ENCODE results near the gene COMMD4. TPM values are rescaled to one million over a fixed set of nuclear protein-coding genes. Genes with fewer than 3 reads are reported as not detected.
"Not testable (repeated sequence)": the region's sequence is repeated elsewhere in the genome, so short reads cannot be mapped to it uniquely, and the experiment has no call there.

Gene COMMD4
- total and polyA plus RNA-seq, 3 experiments from 2014 or later = 47.8 to 110 (median 102) TPM

DNA sequence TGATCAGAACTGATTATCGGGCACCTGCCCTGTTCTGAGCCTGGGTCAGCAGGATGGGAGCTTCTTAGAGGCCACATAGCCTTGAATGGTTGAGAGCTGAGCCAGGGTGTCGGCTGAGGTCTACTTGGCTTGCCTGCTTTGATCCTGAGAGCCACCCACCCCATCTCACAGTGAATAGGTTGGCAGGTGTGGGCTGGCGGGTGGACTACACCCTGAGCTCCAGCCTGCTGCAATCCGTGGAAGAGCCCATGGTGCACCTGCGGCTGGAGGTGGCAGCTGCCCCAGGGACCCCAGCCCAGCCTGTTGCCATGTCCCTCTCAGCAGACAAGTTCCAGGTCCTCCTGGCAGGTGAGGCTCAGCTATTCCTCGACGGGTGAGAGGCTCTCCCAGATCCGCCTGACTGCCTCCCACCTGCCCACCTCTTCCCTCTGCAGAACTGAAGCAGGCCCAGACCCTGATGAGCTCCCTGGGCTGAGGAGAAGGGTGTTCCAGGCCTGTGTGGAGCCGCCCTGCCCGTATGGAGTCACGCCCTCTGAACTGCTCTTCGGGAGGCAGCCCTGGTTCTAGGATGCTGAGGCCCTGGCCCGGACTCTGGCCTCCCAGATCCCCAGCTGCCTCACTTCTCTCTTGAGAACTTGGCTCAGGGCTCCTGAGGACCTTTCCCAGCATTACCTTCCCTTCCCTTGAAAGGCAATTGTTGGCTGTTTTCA, 3.8 kb downstream of the COMMD4 start:
- peak overlapping the region in 2 of 7 donors; percentile 11 to 59 for H3K4me3 Mint-ChIP-seq
- no peak overlapping the region for H3K27ac ChIP-seq (ENCODE audit: low read depth, low read length)
- no peaks in the 10 kb centered on the region for H3K27me3 ChIP-seq (ENCODE audit: insufficient read depth, low read length, poor library complexity, severe bottlenecking)
- no peaks in the 10 kb centered on the region for H3K27me3 Mint-ChIP-seq
- peaks cover 19 to 25% (median 22%) of the 10 kb centered on the region in 3 donors for H3K4me1 Mint-ChIP-seq
- H3K4me3 ChIP-seq (ENCODE audit: low read length) = no peak overlapping the region
- CTCF ChIA-PET = interaction anchor here (1.2 kb wide), 1 partner anchor 28 kb away, joined by 7 read pairs; the partner anchor contains the start of gene MAN2C1
- H3K4me1 ChIP-seq (ENCODE audit: insufficient read depth, low read length) = peaks cover 14% of the 10 kb centered on the region
- no peaks in the 10 kb centered on the region for H3K9me3 Mint-ChIP-seq
- H3K9me3 ChIP-seq (ENCODE audit: low read length) = no peaks in the 10 kb centered on the region
- peak overlapping the region in 5 of 8 donors; percentile 32 to 88 (median 55) for H3K27ac Mint-ChIP-seq
- peaks cover 2 to 18% (median 3%) of the 10 kb centered on the region in 3 donors for H3K36me3 Mint-ChIP-seq
- DNase-seq = no peak
- no peaks in the 10 kb centered on the region for H3K36me3 ChIP-seq (ENCODE audit: insufficient read depth, low read length)
- POLR2A ChIA-PET = no interaction called here

DNA sequence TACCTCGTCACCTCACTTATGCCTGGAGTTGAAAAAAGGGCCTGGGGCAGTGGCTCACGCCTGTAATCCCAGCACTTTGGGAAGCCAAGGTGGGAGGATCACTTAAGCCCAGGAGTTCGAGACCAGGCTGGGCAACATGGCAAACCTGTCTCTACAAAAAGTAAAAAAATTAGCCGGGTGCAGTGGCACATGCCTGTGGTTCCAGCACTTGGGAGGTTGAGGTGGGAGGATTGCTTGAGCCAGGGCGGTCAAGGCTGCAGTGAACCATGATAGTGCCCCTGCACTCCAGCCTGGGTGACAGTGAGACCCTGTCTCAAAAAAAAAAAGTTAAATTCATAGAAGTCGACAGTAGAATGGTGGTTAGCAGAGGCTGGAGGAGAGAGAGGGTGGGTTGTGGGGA, 6.4 kb downstream of the COMMD4 start:
- Histone ChIP-seq H3K27ac (ENCODE audit: low read depth, low read length) (no peak overlapping the region), H3K36me3 (ENCODE audit: insufficient read depth, low read length) (no peaks in the 10 kb centered on the region), H3K4me3 (ENCODE audit: low read length) (no peak overlapping the region), H3K4me1 (ENCODE audit: insufficient read depth, low read length) (peaks cover 8% of the 10 kb centered on the region), H3K9me3 (ENCODE audit: low read length) (no peaks in the 10 kb centered on the region), H3K27me3 (ENCODE audit: insufficient read depth, low read length, poor library complexity, severe bottlenecking) (no peaks in the 10 kb centered on the region)
- H3K9me3 Mint-ChIP-seq = peaks cover 0 to 3% (median 0%) of the 10 kb centered on the region in 5 donors
- H3K4me3 Mint-ChIP-seq = no peak overlapping the region
- ChIA-PET POLR2A (no interaction called here), CTCF (no interaction called here)
- peaks cover 0 to 2% of the 10 kb centered on the region in 2 donors for H3K27me3 Mint-ChIP-seq
- H3K4me1 Mint-ChIP-seq = peaks cover 6 to 12% (median 8%) of the 10 kb centered on the region in 3 donors
- peak overlapping the region in 1 of 8 donors; percentile 69 for H3K27ac Mint-ChIP-seq
- DNase-seq = no peak
- H3K36me3 Mint-ChIP-seq = peaks cover 2 to 19% (median 3%) of the 10 kb centered on the region in 3 donors

DNA sequence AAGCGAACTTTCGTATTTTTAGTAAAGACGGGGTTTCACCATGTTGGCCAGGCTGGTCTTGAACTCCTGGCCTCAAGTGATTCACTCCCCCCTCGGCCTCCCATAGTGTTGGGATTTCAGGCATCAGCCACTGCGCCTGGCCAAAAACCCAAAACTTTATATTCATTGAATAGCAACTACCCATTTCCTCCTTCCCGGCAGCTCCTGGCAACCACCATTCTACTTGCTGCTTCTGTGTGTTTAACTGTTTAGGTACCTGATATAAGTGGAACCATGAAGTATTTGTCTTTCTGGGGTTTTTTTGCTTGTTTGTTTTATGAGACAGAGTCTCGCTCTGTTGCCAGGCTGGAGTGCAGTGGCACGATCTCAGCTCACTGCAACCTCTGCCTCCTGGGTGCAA, 8.1 kb downstream of the COMMD4 start:
- H3K27me3 Mint-ChIP-seq = not testable (repeated sequence)

DNA sequence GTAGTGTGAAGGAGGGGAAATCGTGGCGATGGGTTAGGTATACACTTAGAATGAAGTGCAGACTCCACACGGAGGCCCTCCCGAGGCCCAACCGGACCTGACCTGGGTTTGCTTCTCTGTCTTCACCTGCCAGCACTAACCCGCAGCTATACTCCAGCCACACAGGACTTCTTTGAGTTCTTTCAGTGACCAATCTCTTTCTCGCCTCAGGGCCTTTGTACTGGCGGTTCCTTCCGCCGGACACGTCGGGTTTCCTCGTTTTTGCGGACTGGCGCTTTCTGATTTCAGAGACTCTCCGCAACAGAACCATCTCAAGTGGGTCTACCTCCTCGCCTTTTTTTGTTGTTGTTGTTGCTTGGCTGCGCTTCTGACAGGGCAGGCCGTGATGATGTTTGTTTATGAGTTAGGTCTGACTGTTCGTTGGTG, 10.9 kb downstream of the COMMD4 start, which contains the start of gene NEIL1:
Gene NEIL1, plus strand, starts transcription at position 244 of the 426 bp plus-strand sequence. CDS start 1,867 bp downstream, outside the sequence.
- H3K9me3 Mint-ChIP-seq = peaks cover 6 to 22% (median 20%) of the 10 kb centered on the region in 5 donors
- peaks cover 40% of the 10 kb centered on the region for H3K4me1 ChIP-seq (ENCODE audit: insufficient read depth, low read length)
- peaks cover 10% of the 10 kb centered on the region for H3K9me3 ChIP-seq (ENCODE audit: low read length)
- peak within 1 kb of the TSS; percentile 68 for H3K4me3 ChIP-seq (ENCODE audit: low read length)
- no peaks in the 10 kb centered on the region for H3K27me3 ChIP-seq (ENCODE audit: insufficient read depth, low read length, poor library complexity, severe bottlenecking)
- peaks cover 0 to 10% of the 10 kb centered on the region in 2 donors for H3K27me3 Mint-ChIP-seq
- DNase-seq = no peak
- POLR2A ChIA-PET = interaction anchor here (0.6 to 5.4 kb wide), 2 partner anchors 19 to 22 kb away, joined by 3 to 34 read pairs; partner anchors contain the start of gene MAN2C1
- H3K27ac Mint-ChIP-seq = peak within 1 kb of the TSS; percentile 60 to 93 (median 86)
- peak within 1 kb of the TSS; percentile 57 for H3K27ac ChIP-seq (ENCODE audit: low read depth, low read length)
- peaks cover 26 to 42% (median 26%) of the 10 kb centered on the region in 3 donors for H3K4me1 Mint-ChIP-seq
- H3K36me3 ChIP-seq (ENCODE audit: insufficient read depth, low read length) = no peaks in the 10 kb centered on the region
- CTCF ChIA-PET = interaction anchor here (1.8 kb wide), 1 partner anchor 21 kb away, joined by 12 read pairs; the partner anchor contains the start of gene MAN2C1
- peaks cover 3 to 7% (median 5%) of the 10 kb centered on the region in 3 donors for H3K36me3 Mint-ChIP-seq
- peak within 1 kb of the TSS; percentile 79 to 91 (median 84) for H3K4me3 Mint-ChIP-seq

More for the DNA sequence above, 8.1 kb downstream of the COMMD4 start:
- POLR2A ChIA-PET = interaction anchor here (0.6 kb wide), 1 partner anchor 34 kb away, joined by 3 read pairs; no protein-coding TSS in a partner anchor
- H3K27ac ChIP-seq (ENCODE audit: low read depth, low read length); H3K36me3 ChIP-seq (ENCODE audit: insufficient read depth, low read length); H3K27ac Mint-ChIP-seq; H3K9me3 ChIP-seq (ENCODE audit: low read length); H3K4me3 ChIP-seq (ENCODE audit: low read length); H3K4me3 Mint-ChIP-seq; DNase-seq; CTCF ChIA-PET; H3K9me3 Mint-ChIP-seq; H3K27me3 ChIP-seq (ENCODE audit: insufficient read depth, low read length, poor library complexity, severe bottlenecking): not testable (repeated sequence)
- H3K36me3 Mint-ChIP-seq = peaks cover 2 to 16% (median 3%) of the 10 kb centered on the region in 3 donors
- H3K4me1 ChIP-seq (ENCODE audit: insufficient read depth, low read length) = peaks cover 17% of the 10 kb centered on the region
- peaks cover 8 to 19% (median 8%) of the 10 kb centered on the region in 3 donors for H3K4me1 Mint-ChIP-seq

DNA sequence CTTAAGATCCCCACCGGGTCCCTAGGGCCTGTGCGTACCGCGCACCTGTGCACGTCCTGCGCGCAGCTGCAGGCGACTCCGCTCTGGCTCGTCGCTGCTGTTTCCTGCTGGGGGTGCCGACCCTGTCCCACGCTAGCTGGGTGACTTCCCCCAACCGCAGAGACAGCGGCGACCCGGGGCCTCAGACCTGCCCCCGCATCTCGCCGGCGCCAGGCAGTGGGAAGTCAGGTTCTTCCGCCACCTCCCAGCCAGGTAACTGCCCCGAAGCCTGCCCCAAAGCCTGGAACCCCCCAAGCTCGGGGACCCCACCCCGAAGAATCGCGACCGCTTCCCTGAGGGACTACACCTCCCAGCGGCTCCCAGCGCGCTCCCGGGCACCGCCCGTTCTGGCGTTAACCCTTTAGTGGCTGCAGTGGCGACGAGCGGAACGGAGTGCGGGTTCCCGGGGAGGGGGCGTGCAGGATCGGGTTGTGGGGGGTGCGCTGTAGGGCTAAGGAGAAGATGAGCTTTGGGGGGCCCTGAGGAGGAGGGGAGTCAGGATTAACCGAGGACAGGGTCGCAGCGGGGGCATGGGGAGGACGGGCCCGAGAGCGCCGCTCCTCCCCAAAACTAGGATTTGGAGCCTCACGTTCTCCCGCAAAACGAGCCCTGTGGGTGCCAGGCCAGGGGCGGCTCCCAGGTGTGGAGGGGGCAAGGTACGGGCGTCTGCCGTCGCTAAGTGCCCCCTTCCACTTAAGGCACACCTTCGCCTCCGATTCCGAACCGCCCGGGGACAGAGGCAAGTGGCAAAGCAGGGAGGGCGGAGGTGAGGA, 11.6 kb downstream of the COMMD4 start:
- DNase-seq = peak; percentile 26 to 68 (median 65)

DNA sequence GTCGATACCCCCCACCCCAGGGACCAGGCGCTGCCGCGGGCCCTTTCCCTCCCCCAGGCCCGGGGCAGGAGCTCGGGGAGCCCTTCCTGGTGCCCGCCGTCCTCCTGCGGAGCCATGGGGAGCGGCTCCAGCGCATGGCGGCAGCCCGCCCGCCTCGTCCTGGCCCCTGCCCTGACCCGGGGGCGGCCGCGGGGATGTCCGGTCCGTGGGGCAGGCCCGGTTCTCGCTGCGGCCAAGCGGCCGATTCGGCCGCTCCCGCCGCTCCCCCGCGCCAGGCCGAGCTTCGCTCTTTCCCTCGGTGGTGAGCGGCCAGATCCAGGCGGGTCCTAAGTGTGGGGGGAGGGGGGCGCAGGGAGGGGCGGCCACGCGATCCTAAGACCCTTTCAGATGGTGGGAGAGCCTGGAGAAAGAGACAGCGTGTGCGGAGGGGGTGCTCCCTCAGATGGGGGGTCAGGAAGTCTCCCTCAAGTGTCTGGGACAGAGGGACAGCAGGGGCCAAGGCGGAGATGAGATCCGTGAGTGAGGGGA, 12.2 kb downstream of the COMMD4 start:
- peaks cover 0 to 10% of the 10 kb centered on the region in 2 donors for H3K27me3 Mint-ChIP-seq
- H3K27me3 ChIP-seq (ENCODE audit: insufficient read depth, low read length, poor library complexity, severe bottlenecking) = no peaks in the 10 kb centered on the region
- CTCF ChIA-PET = interaction anchor here (1.8 kb wide), 1 partner anchor 20 kb away, joined by 12 read pairs; the partner anchor contains the start of gene MAN2C1

More for the DNA sequence above, 11.6 kb downstream of the COMMD4 start:
- Mint-ChIP-seq H3K4me1 (peaks cover 26 to 42% (median 26%) of the 10 kb centered on the region in 3 donors), H3K27ac (peak overlapping the region; percentile 60 to 93 (median 86)), H3K27me3 (peaks cover 0 to 10% of the 10 kb centered on the region in 2 donors), H3K9me3 (peaks cover 6 to 22% (median 20%) of the 10 kb centered on the region in 5 donors), H3K4me3 (peak overlapping the region; percentile 79 to 91 (median 84)), H3K36me3 (peaks cover 3 to 7% (median 5%) of the 10 kb centered on the region in 3 donors)
- H3K9me3 ChIP-seq (ENCODE audit: low read length) = peaks cover 10% of the 10 kb centered on the region
- no peaks in the 10 kb centered on the region for H3K36me3 ChIP-seq (ENCODE audit: insufficient read depth, low read length)
- peaks cover 40% of the 10 kb centered on the region for H3K4me1 ChIP-seq (ENCODE audit: insufficient read depth, low read length)
- H3K4me3 ChIP-seq (ENCODE audit: low read length) = peak overlapping the region; percentile 68
- ChIA-PET CTCF (interaction anchor here (1.8 kb wide), 1 partner anchor 21 kb away, joined by 12 read pairs; the partner anchor contains the start of gene MAN2C1), POLR2A (interaction anchor here (0.6 to 5.4 kb wide), 4 partner anchors 19 to 293 kb away, joined by 3 to 34 read pairs (median 3); partner anchors contain the start of genes IMP3, MAN2C1 and SIN3A)
- H3K27me3 ChIP-seq (ENCODE audit: insufficient read depth, low read length, poor library complexity, severe bottlenecking) = no peaks in the 10 kb centered on the region
- peak overlapping the region; percentile 57 for H3K27ac ChIP-seq (ENCODE audit: low read depth, low read length)

More for the DNA sequence above, 12.2 kb downstream of the COMMD4 start:
- Mint-ChIP-seq H3K4me3 (peak overlapping the region; percentile 54 to 91 (median 84)), H3K36me3 (peaks cover 3 to 7% (median 5%) of the 10 kb centered on the region in 3 donors), H3K27ac (peak overlapping the region in 7 of 8 donors; percentile 33 to 87 (median 76)), H3K9me3 (peaks cover 6 to 22% (median 20%) of the 10 kb centered on the region in 5 donors), H3K4me1 (peaks cover 26 to 42% (median 26%) of the 10 kb centered on the region in 3 donors)
- no peak for DNase-seq
- Histone ChIP-seq H3K9me3 (ENCODE audit: low read length) (peaks cover 10% of the 10 kb centered on the region), H3K4me3 (ENCODE audit: low read length) (peak overlapping the region; percentile 68), H3K4me1 (ENCODE audit: insufficient read depth, low read length) (peaks cover 40% of the 10 kb centered on the region), H3K36me3 (ENCODE audit: insufficient read depth, low read length) (no peaks in the 10 kb centered on the region), H3K27ac (ENCODE audit: low read depth, low read length) (peak overlapping the region; percentile 57)
- POLR2A ChIA-PET = interaction anchor here (1.1 to 5.4 kb wide), 3 partner anchors 20 to 292 kb away, joined by 3 to 34 read pairs (median 3); partner anchors contain the start of genes IMP3, MAN2C1 and SIN3A
